Tibial nerve (tissue), 4 donors: ENCODE data around the gene OTOG. TPM values are rescaled to one million over a fixed set of nuclear protein-coding genes. Genes with fewer than 3 reads are reported as not detected.

Source experiments
- DNase-seq, 2 donors: peaks; one replicate each; pipeline ENCODE4 v3.0.0-alpha.2; 2019; ENCODE audit warnings: low spot score in 2 of 2
- H3K27ac ChIP-seq, 4 donors: fragments of 200-600 bp; sonication (generic) in 3 of 4; one replicate each; pipeline ENCODE4 v1.5.1; 2017 to 2019; ENCODE audit warnings: mild to moderate bottlenecking in 1 of 4
- H3K27me3 ChIP-seq, 2 donors: fragments of 200-600 bp; sonication (generic) in 1 of 2; one replicate each; pipeline versions ENCODE4 v1.5.1 to v1.6.0; 2017 to 2019
- H3K36me3 ChIP-seq, 3 donors: fragments of 200-600 bp; sonication (generic); one replicate each; pipeline ENCODE4 v1.5.1; 2018 to 2019
- H3K4me1 ChIP-seq, 4 donors: fragments of 200-600 bp; sonication (generic) in 3 of 4; one replicate each; pipeline ENCODE4 v1.5.1; 2017 to 2019
- H3K4me3 ChIP-seq, 4 donors: fragments of 200-600 bp; sonication (generic) in 3 of 4; one replicate each; pipeline ENCODE4 v1.5.1; 2017 to 2019; ENCODE audit warnings: mild to moderate bottlenecking in 1 of 4, moderate library complexity in 1 of 4
- H3K9me3 ChIP-seq, 4 donors: fragments of 200-600 bp; sonication (generic) in 3 of 4; one replicate each; pipeline ENCODE4 v1.5.1; 2017 to 2019
- CTCF ChIP-seq, 5 experiments: fragments of 200-600 bp in 3 of 5; fragments of 450-650 bp in 2 of 5; sonication (generic) in 3 of 5; IDR thresholded peaks; one replicate each; pipeline ENCODE4 v1.5.1; 2016 to 2019; ENCODE audit warnings: antibody characterized with exemption in 5 of 5, mild to moderate bottlenecking in 3 of 5, moderate library complexity in 2 of 5
- EP300 ChIP-seq, 2 donors: sonication (generic); formaldehyde crosslinking; IDR thresholded peaks; one replicate each; pipeline ENCODE4 v1.6.1; 2017; ENCODE audit warnings: antibody characterized with exemption in 2 of 2, mild to moderate bottlenecking in 1 of 2
- POLR2A ChIP-seq, 2 donors: fragments of 450-650 bp; IDR thresholded peaks; one replicate each; pipeline ENCODE4 v1.6.1; 2017; ENCODE audit warnings: antibody characterized with exemption in 2 of 2, mild to moderate bottlenecking in 2 of 2, moderate library complexity in 2 of 2
- WGBS, 2 donors: methylation state at CpG; one replicate each; pipeline ENCODE4 v1.1.5; 2018; 5-methylcytosine and 5-hydroxymethylcytosine counted together
- total RNA-seq, 4 donors: library from RNA; depleted of rRNA; stranded (reverse); fragments of >200 nt; gene quantifications; one replicate each; pipeline ENCODE4 v1.1.0, GENCODE V29; 2016

The OTOG gene
- total RNA-seq, 4 donors from 2014 or later, result not detected

GRCh38 chr11:17528181-17528691, 18.8 kb upstream of the OTOG start:
- DNase-seq, result peak; percentile 26 to 28
- Histone ChIP-seq H3K36me3 (no peaks in the 10 kb centered on the region), H3K27ac (no peak overlapping the region), H3K9me3 (no peaks in the 10 kb centered on the region), H3K27me3 (no peaks in the 10 kb centered on the region), H3K4me1 (peaks cover 0 to 15% (median 0%) of the 10 kb centered on the region in 4 donors), H3K4me3 (no peak overlapping the region)
- TF ChIP-seq POLR2A (IDR thresholded peaks at IDR 0.05), result no peak
- TF ChIP-seq EP300 (IDR thresholded peaks at IDR 0.05), result no peak
- peak; percentile 41 to 55 (median 42) for TF ChIP-seq CTCF (IDR thresholded peaks at IDR 0.05)
- 59 to 60% methylated on average over 8 to 9 of the region's 9 CpGs for WGBS, 2 donors

- no peak for DNase-seq
- 47 to 54% methylated on average over 14 of the region's 14 CpGs for WGBS, 2 donors
- no peak overlapping the region for H3K4me3 ChIP-seq
- no peak for TF ChIP-seq EP300 (IDR thresholded peaks at IDR 0.05)
- no peak for TF ChIP-seq CTCF (IDR thresholded peaks at IDR 0.05)
- no peak for TF ChIP-seq POLR2A (IDR thresholded peaks at IDR 0.05)
- H3K9me3 ChIP-seq, result no peaks in the 10 kb centered on the region
- peak overlapping the region in 1 of 4 donors; percentile 18 for H3K27ac ChIP-seq
- H3K36me3 ChIP-seq, result no peaks in the 10 kb centered on the region
- H3K27me3 ChIP-seq, result peaks cover 0 to 5% of the 10 kb centered on the region in 2 donors
- peaks cover 0 to 15% (median 0%) of the 10 kb centered on the region in 4 donors for H3K4me1 ChIP-seq
Observed at GRCh38 chr11:17528906-17529843, 17.9 kb upstream of the OTOG start.

GRCh38 chr11:17529844-17530185, 17.2 kb upstream of the OTOG start:
- peak in 1 of 2 donors; percentile 9 for DNase-seq
- no peaks in the 10 kb centered on the region for H3K36me3 ChIP-seq
- peak overlapping the region in 1 of 4 donors; percentile 18 for H3K27ac ChIP-seq
- no peaks in the 10 kb centered on the region for H3K9me3 ChIP-seq
- peaks cover 0 to 15% (median 0%) of the 10 kb centered on the region in 4 donors for H3K4me1 ChIP-seq
- peaks cover 0 to 5% of the 10 kb centered on the region in 2 donors for H3K27me3 ChIP-seq
- TF ChIP-seq POLR2A (IDR thresholded peaks at IDR 0.05) (no peak), CTCF (IDR thresholded peaks at IDR 0.05) (no peak), EP300 (IDR thresholded peaks at IDR 0.05) (no peak)
- H3K4me3 ChIP-seq, result no peak overlapping the region
- WGBS, 2 donors, result 18 to 31% methylated on average over 10 of the region's 10 CpGs

GRCh38 chr11:17531071-17531600, 15.9 kb upstream of the OTOG start:
- no peaks in the 10 kb centered on the region for H3K36me3 ChIP-seq
- TF ChIP-seq CTCF (IDR thresholded peaks at IDR 0.05), result no peak
- TF ChIP-seq EP300 (IDR thresholded peaks at IDR 0.05), result no peak
- no peak for TF ChIP-seq POLR2A (IDR thresholded peaks at IDR 0.05)
- 86 to 87% methylated on average over 6 to 20 of the region's 22 CpGs for WGBS, 2 donors
- no peak for DNase-seq
- H3K9me3 ChIP-seq, result no peaks in the 10 kb centered on the region
- peaks cover 0 to 15% (median 0%) of the 10 kb centered on the region in 4 donors for H3K4me1 ChIP-seq
- no peak overlapping the region for H3K27ac ChIP-seq
- H3K4me3 ChIP-seq, result no peak overlapping the region
- peaks cover 0 to 5% of the 10 kb centered on the region in 2 donors for H3K27me3 ChIP-seq
